ACC112 (cell line): ENCODE measurements around the gene CHCHD3.
"Not testable (repeated sequence)": the region's sequence is repeated elsewhere in the genome, so short reads cannot be mapped to it uniquely, and the experiment has no call there.

ENCODE experiments used
- H2AFZ ChIP-seq: fragments of 200-600 bp; sonication (generic); one replicate; pipeline ENCODE4 v1.6.0; 2017; ENCODE audit warnings: antibody characterized with exemption, low read length; ENCODE audit not compliant: unreplicated experiment
- H3K27ac ChIP-seq: fragments of 200-600 bp; sonication (generic); 2 replicates; pipeline ENCODE4 v1.5.1; 2014; ENCODE audit warnings: low read depth, mild to moderate bottlenecking, antibody characterized with exemption, low read length, moderate library complexity
- H3K27me3 ChIP-seq: fragments of 200-600 bp; sonication (generic); 2 replicates; pipeline ENCODE4 v1.6.1; 2014; ENCODE audit warnings: mild to moderate bottlenecking, antibody characterized with exemption, low read length, moderate library complexity, mixed read lengths; ENCODE audit not compliant: insufficient read depth
- H3K36me3 ChIP-seq: fragments of 200-600 bp; sonication (generic); 2 replicates; pipeline ENCODE4 v1.6.1; 2016; ENCODE audit warnings: mild to moderate bottlenecking, antibody characterized with exemption, low read length, moderate library complexity, mixed read lengths; ENCODE audit not compliant: insufficient read depth
- H3K4me1 ChIP-seq: fragments of 200-600 bp; sonication (generic); one replicate; pipeline ENCODE4 v1.6.1; 2016; ENCODE audit warnings: low read length, mixed read lengths; ENCODE audit not compliant: insufficient read depth, unreplicated experiment, control insufficient read depth
- H3K4me3 ChIP-seq: fragments of 200-600 bp; sonication (generic); 2 replicates; pipeline ENCODE4 v1.5.1; 2014; ENCODE audit warnings: mild to moderate bottlenecking, low read depth, low read length
- H3K79me2 ChIP-seq: fragments of 200-600 bp; sonication (generic); one replicate; pipeline ENCODE4 v1.6.0; 2016; ENCODE audit warnings: low read length; ENCODE audit not compliant: control insufficient read depth, unreplicated experiment, insufficient read depth

Gene CHCHD3

DNA sequence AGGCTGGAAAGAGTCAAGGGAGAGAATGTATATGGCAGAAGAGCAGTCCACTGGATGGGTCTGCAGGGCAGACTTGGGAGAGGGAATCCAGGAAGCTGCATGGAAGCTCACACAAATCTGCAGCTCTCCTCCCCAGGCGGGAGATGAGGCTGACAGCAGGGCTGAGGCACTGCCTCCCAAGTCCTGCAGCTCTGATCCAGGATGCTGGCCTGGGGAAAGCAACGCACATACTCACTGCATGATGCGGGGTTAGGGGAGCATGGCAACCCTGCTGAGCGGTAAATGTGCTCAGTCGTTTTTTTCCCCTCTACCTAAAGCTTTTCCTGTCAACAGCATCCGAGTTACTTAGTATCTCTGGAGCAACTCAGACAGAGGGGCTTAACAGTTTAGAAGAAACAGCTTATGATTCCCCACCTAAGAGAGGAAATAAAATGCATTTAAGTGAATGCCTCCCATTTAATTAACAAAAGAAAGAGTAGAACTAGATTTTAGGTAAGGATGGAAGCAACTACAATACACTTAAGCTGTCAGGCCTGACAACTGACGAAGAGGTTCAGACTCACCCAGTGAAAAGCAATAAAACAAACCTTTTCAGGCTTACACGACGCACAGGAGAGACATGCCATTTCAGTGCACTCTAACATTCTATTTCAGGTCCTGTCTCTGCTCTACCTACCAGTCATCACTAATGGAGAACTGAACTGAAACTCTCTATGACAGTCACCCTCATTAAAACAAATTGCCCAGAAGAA, 37.0 kb downstream of the CHCHD3 start:
- peaks cover 32% of the 10 kb centered on the region for H3K79me2 ChIP-seq

GRCh38 chr7:133040674-133041073, 41.2 kb downstream of the CHCHD3 start:
- peaks cover 14% of the 10 kb centered on the region for H3K79me2 ChIP-seq
- H3K27me3 ChIP-seq, result no peaks in the 10 kb centered on the region
- no peak overlapping the region for H3K4me3 ChIP-seq
- no peak overlapping the region for H3K27ac ChIP-seq
- no peak overlapping the region for H2AFZ ChIP-seq
- no peaks in the 10 kb centered on the region for H3K36me3 ChIP-seq
- H3K4me1 ChIP-seq, result no peaks in the 10 kb centered on the region

More for the DNA sequence above, 37.0 kb downstream of the CHCHD3 start:
- H3K36me3 ChIP-seq, result no peaks in the 10 kb centered on the region
- H3K4me3 ChIP-seq, result no peak overlapping the region
- H3K4me1 ChIP-seq, result no peaks in the 10 kb centered on the region
- H3K27ac ChIP-seq, result no peak overlapping the region
- H3K27me3 ChIP-seq, result no peaks in the 10 kb centered on the region
- H2AFZ ChIP-seq, result no peak overlapping the region

DNA sequence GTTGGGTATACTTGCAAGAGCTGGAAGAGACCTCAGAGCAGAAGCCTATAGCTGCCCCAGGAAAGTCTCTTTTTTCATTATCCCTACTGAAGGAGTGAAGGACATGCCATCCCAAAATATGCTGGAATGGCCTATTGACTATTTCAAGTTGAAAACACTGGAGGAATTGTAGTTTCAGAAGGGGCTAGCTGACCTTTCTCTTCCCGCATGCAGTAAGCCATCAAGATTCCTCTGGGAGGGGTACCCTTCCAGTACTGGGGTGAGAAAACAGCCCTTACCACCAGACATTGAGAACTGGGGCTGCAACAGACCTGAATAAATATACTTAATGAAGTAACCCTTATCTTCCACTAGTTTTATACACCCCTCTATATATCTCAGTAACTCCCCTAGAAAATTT, 41.7 kb downstream of the CHCHD3 start:
- H3K79me2 ChIP-seq, result peaks cover 12% of the 10 kb centered on the region

GRCh38 chr7:133039614-133040013, 42.3 kb downstream of the CHCHD3 start:
- Histone ChIP-seq H3K27ac (no peak overlapping the region), H3K36me3 (no peaks in the 10 kb centered on the region), H2AFZ (no peak overlapping the region), H3K79me2 (peaks cover 11% of the 10 kb centered on the region), H3K4me1 (no peaks in the 10 kb centered on the region), H3K4me3 (no peak overlapping the region), H3K27me3 (no peaks in the 10 kb centered on the region)

More for the DNA sequence above, 41.7 kb downstream of the CHCHD3 start:
- Histone ChIP-seq H3K4me3 (no peak overlapping the region), H3K36me3 (no peaks in the 10 kb centered on the region), H3K4me1 (no peaks in the 10 kb centered on the region), H2AFZ (no peak overlapping the region), H3K27ac (no peak overlapping the region), H3K27me3 (no peaks in the 10 kb centered on the region)

DNA sequence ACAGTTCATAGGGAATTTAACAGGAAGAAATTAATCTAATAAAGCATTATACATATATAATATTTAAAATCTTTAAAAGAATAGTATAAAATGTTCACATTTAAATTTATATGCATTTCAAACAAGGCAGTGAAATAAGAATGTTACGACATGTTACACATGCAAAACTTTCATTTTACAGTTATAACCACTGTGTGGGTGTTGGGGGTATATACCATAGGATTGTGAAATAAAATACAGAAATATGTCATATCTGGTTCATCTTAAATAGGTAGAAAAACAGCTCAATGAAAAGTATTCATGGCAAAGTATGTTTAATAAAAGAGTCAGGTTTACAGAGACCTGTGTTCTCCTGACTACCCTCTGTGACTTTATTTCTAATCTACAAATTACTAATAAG, 45.6 kb downstream of the CHCHD3 start:
- Histone ChIP-seq H3K36me3 (no peaks in the 10 kb centered on the region), H3K4me3 (no peak overlapping the region), H3K4me1 (no peaks in the 10 kb centered on the region), H3K27ac (no peak overlapping the region), H2AFZ (no peak overlapping the region), H3K79me2 (peaks cover 8% of the 10 kb centered on the region), H3K27me3 (no peaks in the 10 kb centered on the region)

DNA sequence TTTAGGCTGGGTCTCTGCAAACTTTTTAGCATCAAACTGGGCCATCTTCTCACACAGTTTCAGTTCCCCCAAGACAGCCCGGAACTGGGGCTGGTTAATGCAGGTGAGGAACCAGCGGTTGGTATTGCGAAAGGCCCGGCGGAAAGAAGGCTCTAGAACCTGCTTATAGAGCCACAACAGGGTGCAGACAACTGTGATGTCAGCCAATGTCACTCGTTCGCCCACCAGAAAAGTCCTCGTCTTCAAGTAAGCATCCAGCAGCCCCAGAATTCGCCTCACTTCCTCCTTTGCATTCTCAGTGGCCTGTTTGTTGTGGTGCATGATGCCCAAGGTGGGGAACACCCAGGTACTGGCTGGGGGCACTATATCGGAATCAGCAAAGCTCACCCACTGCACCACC, 46.6 kb downstream of the CHCHD3 start:
- not testable (repeated sequence) for H3K4me3 ChIP-seq, H3K79me2 ChIP-seq, H3K36me3 ChIP-seq, H3K27me3 ChIP-seq, H3K27ac ChIP-seq, H2AFZ ChIP-seq, H3K4me1 ChIP-seq

GRCh38 chr7:133030346-133030745, 51.5 kb downstream of the CHCHD3 start:
- H3K4me1 ChIP-seq, result no peaks in the 10 kb centered on the region
- H3K27me3 ChIP-seq, result no peaks in the 10 kb centered on the region
- H3K4me3 ChIP-seq, result no peak overlapping the region
- H3K79me2 ChIP-seq, result peaks cover 10% of the 10 kb centered on the region
- H3K36me3 ChIP-seq, result no peaks in the 10 kb centered on the region
- no peak overlapping the region for H3K27ac ChIP-seq
- no peak overlapping the region for H2AFZ ChIP-seq

GRCh38 chr7:133029463-133029862, 52.4 kb downstream of the CHCHD3 start:
- Histone ChIP-seq H3K4me3 (no peak overlapping the region), H3K36me3 (no peaks in the 10 kb centered on the region), H3K27ac (no peak overlapping the region), H3K27me3 (no peaks in the 10 kb centered on the region), H3K4me1 (no peaks in the 10 kb centered on the region), H2AFZ (no peak overlapping the region), H3K79me2 (peaks cover 10% of the 10 kb centered on the region)

GRCh38 chr7:133027397-133027796, 54.5 kb downstream of the CHCHD3 start:
- Histone ChIP-seq H3K4me3 (no peak overlapping the region), H3K79me2 (peaks cover 10% of the 10 kb centered on the region), H3K27me3 (no peaks in the 10 kb centered on the region), H2AFZ (no peak overlapping the region), H3K36me3 (peaks cover 3% of the 10 kb centered on the region; the same call in 1 of the 2 replicates), H3K27ac (no peak overlapping the region), H3K4me1 (no peaks in the 10 kb centered on the region)

DNA sequence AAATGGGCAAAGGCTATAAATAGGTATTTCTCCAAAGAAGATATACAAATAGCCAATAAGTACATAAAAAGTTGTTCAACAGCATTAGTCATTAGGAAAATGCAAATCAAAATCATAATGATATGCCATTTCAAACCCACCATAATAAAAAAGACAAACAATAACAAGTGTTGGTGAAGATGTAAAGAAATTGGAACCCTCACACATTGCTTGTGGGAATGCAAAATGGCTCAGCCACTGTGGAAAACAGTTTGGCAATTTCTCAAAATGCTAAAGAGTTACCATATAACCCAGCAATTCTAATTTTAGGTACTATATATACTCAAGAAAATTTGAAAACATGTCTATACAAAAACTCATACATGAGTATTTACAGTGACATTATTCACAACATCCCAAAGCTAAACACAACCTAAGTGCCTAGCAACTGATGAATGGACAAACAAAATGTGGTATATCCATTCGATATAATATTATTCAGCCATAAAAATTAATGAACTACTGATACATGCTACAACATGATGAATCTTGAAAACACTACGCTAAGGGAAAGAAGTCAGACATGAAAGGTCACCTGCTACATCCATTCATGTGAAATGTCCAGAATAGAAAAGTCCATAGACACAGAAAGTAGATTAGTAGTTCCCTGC, 55.6 kb downstream of the CHCHD3 start:
- Histone ChIP-seq H3K36me3 (peaks cover 3% of the 10 kb centered on the region), H3K79me2 (peaks cover 10% of the 10 kb centered on the region), H3K27ac (no peak overlapping the region)

GRCh38 chr7:133025056-133025455, 56.8 kb downstream of the CHCHD3 start:
- Histone ChIP-seq H2AFZ (no peak overlapping the region), H3K27me3 (no peaks in the 10 kb centered on the region), H3K4me1 (no peaks in the 10 kb centered on the region), H3K36me3 (peaks cover 8% of the 10 kb centered on the region), H3K4me3 (no peak overlapping the region), H3K27ac (no peak overlapping the region), H3K79me2 (peaks cover 10% of the 10 kb centered on the region)

More for the DNA sequence above, 55.6 kb downstream of the CHCHD3 start:
- H3K27me3 ChIP-seq, result no peaks in the 10 kb centered on the region
- no peak overlapping the region for H2AFZ ChIP-seq
- H3K4me1 ChIP-seq, result no peaks in the 10 kb centered on the region
- H3K4me3 ChIP-seq, result no peak overlapping the region
